Ovary (tissue), 3 donors: ENCODE results near the gene FRAT2.

Source experiments
- CTCF ChIP-seq, 3 donors: fragments of 450-650 bp in 2 of 3; fragments of 200-600 bp in 1 of 3; IDR thresholded peaks; one replicate each; pipeline versions ENCODE4 v1.5.1 to v1.8.0; 2016 to 2022; ENCODE audit warnings: antibody characterized with exemption in 3 of 3, mild to moderate bottlenecking in 1 of 3
- POLR2A ChIP-seq: fragments of 450-650 bp; IDR thresholded peaks from one replicate; pipeline ENCODE4 v1.6.1; 2017; ENCODE audit warnings: antibody characterized with exemption, mild to moderate bottlenecking, moderate library complexity
- donor health status: DM: no; HTN: no; CAD: no.

GRCh38 chr10:97321804-97322190 lies 12.7 kb downstream of the FRAT2 start:
- TF ChIP-seq POLR2A (no peak), CTCF (IDR thresholded peaks at IDR 0.05) (no peak)
